Muscle of leg (tissue), 11 donors: ENCODE results near the gene PFN1. TPM values are rescaled to one million over a fixed set of nuclear protein-coding genes. Genes with fewer than 3 reads are reported as not detected.
"Not testable (repeated sequence)": the region's sequence is repeated elsewhere in the genome, so short reads cannot be mapped to it uniquely, and the experiment has no call there.

Source experiments
- DNase-seq: peaks from one replicate; pipeline ENCODE4 v3.0.0; 2013
- H3K27ac ChIP-seq: one replicate; pipeline ENCODE4 v1.5.1; 2013; ENCODE audit warnings: mild to moderate bottlenecking, low read length, control low read depth
- H3K27me3 ChIP-seq: one replicate; pipeline ENCODE4 v1.6.1; 2013; ENCODE audit warnings: low read length; ENCODE audit not compliant: control insufficient read depth, insufficient read depth
- H3K36me3 ChIP-seq: one replicate; pipeline ENCODE4 v1.6.1; 2013; ENCODE audit warnings: low read length; ENCODE audit not compliant: control insufficient read depth, insufficient read depth
- H3K4me1 ChIP-seq: one replicate; pipeline ENCODE4 v1.6.1; 2013; ENCODE audit warnings: low read length; ENCODE audit not compliant: control insufficient read depth, insufficient read depth
- H3K4me3 ChIP-seq: one replicate; pipeline ENCODE4 v1.5.1; 2013; ENCODE audit warnings: low read length, control low read depth
- H3K9me3 ChIP-seq: replicated peaks from 2 replicates; pipeline ENCODE4 v1.6.1; 2013; ENCODE audit warnings: low read depth, low read length; ENCODE audit not compliant: control insufficient read depth
- WGBS: methylation state at CpG from one replicate; pipeline ENCODE4 v1.1.5; 2013; ENCODE audit warnings: missing lambda C conversion rate; ENCODE audit not compliant: insufficient coverage; 5-methylcytosine and 5-hydroxymethylcytosine counted together
- polyA plus RNA-seq, 8 donors: library from polyadenylated mRNA; unstranded; fragments of 120-200 nt; gene quantifications; one replicate each; pipeline versions ENCODE4 v1.2.1 to v1.2.3, GENCODE V29; 2013; ENCODE audit warnings: inconsistent platforms in 1 of 8, low replicate concordance in 1 of 8; ENCODE audit not compliant: insufficient read length in 8 of 8, insufficient read depth in 1 of 8
- total RNA-seq: library from RNA; stranded (reverse); fragments of 120-200 nt; gene quantifications from one replicate; pipeline ENCODE4 v1.2.4, GENCODE V29; 2013

PFN1 gene
- total and polyA plus RNA-seq, 9 donors, result 175 to 498 (median 443) TPM

- H3K4me1 ChIP-seq, result peaks cover 38% of the 10 kb centered on the region
- not testable (repeated sequence) for DNase-seq, H3K4me3 ChIP-seq, H3K27me3 ChIP-seq, H3K27ac ChIP-seq, H3K36me3 ChIP-seq, H3K9me3 ChIP-seq
These were observed 41.7 kb downstream of the PFN1 start for GRCh38 chr17:4906642-4907041.

GRCh38 chr17:4903051-4903818, 45.1 kb downstream of the PFN1 start, which contains the start of gene CHRNE:
Gene CHRNE, minus strand, starts transcription at chr17:4903098. Its CDS starts 35 bp downstream, at chr17:4903063.
- no peaks in the 10 kb centered on the region for H3K9me3 ChIP-seq
- H3K27me3 ChIP-seq, result peaks cover 37% of the 10 kb centered on the region
- H3K4me3 ChIP-seq, result no peak within 1 kb of the TSS
- WGBS, result 11% methylated on average over 7 of the region's 10 CpGs
- no peaks in the 10 kb centered on the region for H3K36me3 ChIP-seq
- peak; percentile 90 for DNase-seq
- peak within 1 kb of the TSS; percentile 75 for H3K27ac ChIP-seq
- H3K4me1 ChIP-seq, result peaks cover 55% of the 10 kb centered on the region

GRCh38 chr17:4902540-4902939, 45.8 kb downstream of the PFN1 start:
- Histone ChIP-seq H3K4me1 (peaks cover 51% of the 10 kb centered on the region), H3K9me3 (no peaks in the 10 kb centered on the region), H3K36me3 (peaks cover under 1% of the 10 kb centered on the region), H3K27ac (peak overlapping the region; percentile 75), H3K4me3 (no peak overlapping the region), H3K27me3 (peaks cover 38% of the 10 kb centered on the region)
- DNase-seq, result no peak
- 40% methylated on average over 3 of the region's 8 CpGs for WGBS

DNA sequence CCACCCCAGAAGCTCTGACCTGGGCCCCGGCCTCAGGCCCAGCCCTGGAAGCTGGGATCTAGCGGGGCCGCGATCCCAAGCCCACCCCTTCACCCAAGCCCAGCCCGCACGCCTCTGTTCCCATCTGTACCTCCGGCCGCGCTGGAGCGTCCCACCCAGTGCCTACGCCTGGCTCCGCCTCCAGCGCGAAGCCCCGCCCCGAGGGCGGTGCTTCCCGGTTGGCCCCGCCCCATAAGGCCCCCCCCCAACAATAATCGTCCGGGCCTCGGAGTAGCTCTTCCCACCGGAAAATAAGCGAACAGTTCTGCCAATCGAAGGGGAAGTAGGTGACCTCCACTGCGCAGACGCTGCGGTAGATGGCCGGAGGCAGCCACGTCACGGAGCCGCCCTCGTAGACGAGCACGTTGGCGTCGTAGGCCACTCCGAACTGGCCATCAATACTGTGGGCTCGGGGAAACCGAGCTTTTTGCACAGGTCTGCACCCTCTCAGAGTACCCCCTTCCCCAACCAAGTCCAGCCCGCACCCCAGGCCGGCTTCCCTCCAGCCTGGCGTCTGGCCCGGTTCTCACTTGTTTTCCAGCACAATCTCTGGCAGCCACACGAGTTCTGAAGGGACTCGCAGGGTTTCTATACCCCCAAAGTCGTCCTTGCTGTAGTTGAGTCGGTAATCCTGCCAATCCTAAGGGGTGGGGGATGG, 46.5 kb downstream of the PFN1 start:
- peaks cover 51% of the 10 kb centered on the region for H3K4me1 ChIP-seq

GRCh38 chr17:4901108-4901647, 47.2 kb downstream of the PFN1 start:
- Histone ChIP-seq H3K36me3 (peaks cover 14% of the 10 kb centered on the region), H3K9me3 (no peaks in the 10 kb centered on the region), H3K4me3 (peak overlapping the region; percentile 8), H3K27me3 (peaks cover 38% of the 10 kb centered on the region), H3K27ac (peak overlapping the region; percentile 69), H3K4me1 (peaks cover 51% of the 10 kb centered on the region)
- 42% methylated on average over 36 of the region's 37 CpGs for WGBS
- DNase-seq, result no peak

More for the DNA sequence above, 46.5 kb downstream of the PFN1 start:
- no peak overlapping the region for H3K4me3 ChIP-seq
- peaks cover 38% of the 10 kb centered on the region for H3K27me3 ChIP-seq
- DNase-seq, result peak; percentile 76
- peaks cover 8% of the 10 kb centered on the region for H3K36me3 ChIP-seq
- 35% methylated on average over 45 of the region's 48 CpGs for WGBS
- no peaks in the 10 kb centered on the region for H3K9me3 ChIP-seq
- peak overlapping the region; percentile 75 for H3K27ac ChIP-seq

GRCh38 chr17:4900231-4901107, 47.9 kb downstream of the PFN1 start:
- peak overlapping the region; percentile 8 for H3K4me3 ChIP-seq
- H3K9me3 ChIP-seq, result no peaks in the 10 kb centered on the region
- H3K4me1 ChIP-seq, result peaks cover 51% of the 10 kb centered on the region
- 15% methylated on average over 58 of the region's 65 CpGs for WGBS
- H3K27me3 ChIP-seq, result peaks cover 38% of the 10 kb centered on the region
- no peak overlapping the region for H3K27ac ChIP-seq
- peaks cover 21% of the 10 kb centered on the region for H3K36me3 ChIP-seq
- peak; percentile 56 for DNase-seq

DNA sequence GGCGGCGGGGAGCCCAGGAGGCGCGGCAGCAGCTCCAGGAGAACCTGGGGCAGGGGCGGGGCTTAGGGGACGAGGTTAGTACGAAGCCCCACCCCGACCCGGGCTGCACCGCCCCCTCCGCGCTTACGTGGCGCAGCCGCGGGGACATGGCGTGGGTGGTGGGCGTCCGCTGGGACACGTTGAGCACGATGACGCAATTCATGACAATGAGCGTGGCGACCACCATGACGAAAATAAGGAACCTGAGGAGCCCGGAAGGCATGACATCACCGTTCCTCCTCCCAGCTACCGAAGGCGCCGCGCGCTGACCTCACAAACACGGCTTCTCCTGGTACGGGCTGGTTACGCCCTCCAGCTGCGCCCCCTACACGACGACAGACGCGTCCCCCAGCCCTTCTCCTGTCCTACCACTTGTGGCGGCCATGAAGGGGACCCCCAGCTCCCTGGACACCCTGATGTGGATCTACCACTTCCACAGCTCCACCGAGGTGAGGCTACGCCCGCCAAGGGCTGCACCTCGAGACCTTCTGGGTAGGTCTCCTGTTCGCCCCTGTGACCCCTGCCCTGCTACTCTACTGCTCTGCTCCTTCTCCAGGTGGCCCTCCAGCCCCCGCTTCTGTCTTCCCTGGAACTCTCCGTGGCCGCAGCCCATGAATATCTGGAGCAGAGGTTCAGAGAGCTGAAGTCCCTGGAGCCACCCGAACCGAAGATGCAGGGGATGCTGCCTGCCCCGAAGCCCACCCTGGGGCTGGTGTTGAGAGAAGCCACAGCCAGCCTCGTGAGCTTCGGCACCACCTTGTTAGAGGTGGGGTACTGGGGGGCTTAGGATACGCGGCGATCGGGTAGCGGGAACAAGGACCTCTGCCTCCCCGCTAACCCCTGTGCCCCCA, 48.7 kb downstream of the PFN1 start, which contains the start of gene C17orf107:
TSS of gene C17orf107 (plus strand) at position 196 of the 890 bp plus-strand sequence. CDS start at position 423, 227 bp downstream.
- peak; percentile 87 for DNase-seq
- Histone ChIP-seq H3K4me1 (peaks cover 51% of the 10 kb centered on the region), H3K27me3 (peaks cover 38% of the 10 kb centered on the region), H3K9me3 (no peaks in the 10 kb centered on the region), H3K27ac (peak within 1 kb of the TSS; percentile 20), H3K4me3 (peak within 1 kb of the TSS; percentile 45), H3K36me3 (peaks cover 29% of the 10 kb centered on the region)
- 9% methylated on average over 54 of the region's 60 CpGs for WGBS

DNA sequence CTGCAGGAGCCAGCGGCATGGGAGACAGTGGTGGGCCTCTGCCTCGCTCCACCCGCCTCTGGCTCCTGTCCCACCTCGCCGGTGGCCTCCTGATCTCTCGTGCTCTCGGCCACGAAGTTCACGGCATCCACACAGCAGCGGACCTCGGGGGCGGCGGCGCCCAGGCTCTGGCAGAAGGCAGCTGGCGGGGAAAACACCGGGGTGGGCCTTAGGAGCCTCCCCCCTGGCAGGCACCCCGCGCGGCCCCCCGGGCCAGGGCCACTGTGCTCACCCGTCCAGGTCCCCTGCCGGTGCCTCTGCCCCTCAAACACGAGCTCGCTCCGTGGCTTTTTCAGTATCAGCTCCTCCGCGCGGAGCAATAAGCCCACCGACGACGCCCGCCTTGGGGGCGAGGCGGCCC, 49.4 kb downstream of the PFN1 start:
- Histone ChIP-seq H3K4me3 (peak overlapping the region; percentile 45), H3K27me3 (peaks cover 38% of the 10 kb centered on the region), H3K36me3 (peaks cover 35% of the 10 kb centered on the region), H3K4me1 (peaks cover 51% of the 10 kb centered on the region), H3K9me3 (no peaks in the 10 kb centered on the region), H3K27ac (no peak overlapping the region)
- 7% methylated on average over 34 of the region's 34 CpGs for WGBS
- no peak for DNase-seq

- Histone ChIP-seq H3K4me3 (no peak overlapping the region), H3K27me3 (peaks cover 38% of the 10 kb centered on the region), H3K36me3 (peaks cover 41% of the 10 kb centered on the region), H3K27ac (no peak overlapping the region), H3K9me3 (no peaks in the 10 kb centered on the region), H3K4me1 (peaks cover 48% of the 10 kb centered on the region)
- 90% methylated on average over 3 of the region's 8 CpGs for WGBS
- peak; percentile 27 for DNase-seq
These were observed 50.0 kb downstream of the PFN1 start for GRCh38 chr17:4898351-4898750.
